Activated CD4-positive, alpha-beta T cell treated with anti-CD3 and anti-CD28 coated beads, Interleukin-10, Interleukin-2, amounts not matched to agents 100 ng/mL and 50 ng/mL, durations not matched to agents 16 hours and 8 hours (primary cell): ENCODE results near the gene C5orf58.

Experiments used
- DNase-seq: peaks from one replicate; pipeline ENCODE4 v3.0.0-alpha.2; 2020

C5orf58 gene

GRCh38 chr5:170285181-170285580 is 52.4 kb downstream of the C5orf58 start:
- DNase-seq: no peak

GRCh38 chr5:170286386-170286925 is 53.7 kb downstream of the C5orf58 start:
- no peak for DNase-seq

- DNase-seq: no peak
Observed at GRCh38 chr5:170287532-170287931, 54.7 kb downstream of the C5orf58 start.

GRCh38 chr5:170288151-170288550 is 55.4 kb downstream of the C5orf58 start:
- no peak for DNase-seq

GRCh38 chr5:170288551-170288950 is 55.8 kb downstream of the C5orf58 start:
- no peak for DNase-seq

GRCh38 chr5:170289121-170289520 is 56.3 kb downstream of the C5orf58 start:
- DNase-seq: no peak

- DNase-seq: no peak
Observed at GRCh38 chr5:170289764-170290163, 57.0 kb downstream of the C5orf58 start.

GRCh38 chr5:170290498-170290897 is 57.7 kb downstream of the C5orf58 start:
- DNase-seq: no peak

- DNase-seq: no peak
Observed at GRCh38 chr5:170292179-170293104, 59.7 kb downstream of the C5orf58 start.

GRCh38 chr5:170293273-170293672 is 60.5 kb downstream of the C5orf58 start:
- DNase-seq: peak; percentile 83

GRCh38 chr5:170294057-170294456 is 61.3 kb downstream of the C5orf58 start:
- DNase-seq: no peak

- no peak for DNase-seq
Observed at GRCh38 chr5:170294556-170294955, 61.8 kb downstream of the C5orf58 start.
